Activated naive CD8-positive, alpha-beta T cell treated with anti-CD3 and anti-CD28 coated beads, Interleukin-2, amount 10 ng/mL, durations not matched to agents 7 days and 5 days (primary cell): ENCODE results near the gene KRT20. TPM values are rescaled to one million over a fixed set of nuclear protein-coding genes. Genes with fewer than 3 reads are reported as not detected.
A peak's percentile ranks its signal among the peaks of the same experiment; 100 is the strongest.

Source experiments
- ATAC-seq: fragments of 150-1000 bp; cut with Tn5 transposase; one replicate; pipeline ENCODE4 v1.10.0; 2021; ENCODE audit warnings: low read depth, moderate library complexity
- POLR2A ChIA-PET: fragments of 350-600 bp; sonication (Branson Sonifier 250); formaldehyde crosslinking; loops from one replicate; lab custom pipeline; 2021; ENCODE audit warnings: antibody characterized with exemption; lab: Charles Lee
- DNase-seq: peaks from one replicate; pipeline ENCODE4 v3.0.0; 2021
- H3K27ac Mint-ChIP-seq: one replicate; pipeline ENCODE4 v1.8.0; 2022; ENCODE audit warnings: mild to moderate bottlenecking, mixed read lengths
- H3K27me3 Mint-ChIP-seq: one replicate; pipeline ENCODE4 v1.8.0; 2022; ENCODE audit warnings: mild to moderate bottlenecking, moderate library complexity, mixed read lengths
- H3K36me3 Mint-ChIP-seq: one replicate; pipeline ENCODE4 v1.8.0; 2021; ENCODE audit warnings: mild to moderate bottlenecking, mixed read lengths
- H3K4me1 Mint-ChIP-seq: one replicate; pipeline ENCODE4 v1.8.0; 2021; ENCODE audit warnings: mixed read lengths
- H3K4me3 Mint-ChIP-seq: one replicate; pipeline ENCODE4 v1.8.0; 2022; ENCODE audit warnings: mild to moderate bottlenecking, moderate library complexity, mixed read lengths
- H3K9me3 Mint-ChIP-seq: one replicate; pipeline ENCODE4 v1.8.0; 2021; ENCODE audit warnings: mixed read lengths
- total RNA-seq, 2 experiments: library from RNA; stranded (reverse); gene quantifications; one replicate each; pipeline ENCODE4 v1.2.3, GENCODE V29; 2021

The KRT20 gene
- total RNA-seq, 2 experiments from 2014 or later, result not detected

GRCh38 chr17:40833882-40834281, 51.2 kb downstream of the KRT20 start:
- DNase-seq (no peak), ATAC-seq (no peak)
- H3K9me3 Mint-ChIP-seq, result peaks cover 3% of the 10 kb centered on the region
- H3K36me3 Mint-ChIP-seq, result peaks cover 13% of the 10 kb centered on the region
- H3K4me3 Mint-ChIP-seq, result no peak overlapping the region
- peaks cover 3% of the 10 kb centered on the region for H3K4me1 Mint-ChIP-seq
- H3K27ac Mint-ChIP-seq, result no peak overlapping the region
- POLR2A ChIA-PET, result no interaction called here
- H3K27me3 Mint-ChIP-seq, result no peaks in the 10 kb centered on the region

GRCh38 chr17:40832840-40833239, 52.2 kb downstream of the KRT20 start:
- Mint-ChIP-seq H3K27me3 (no peaks in the 10 kb centered on the region), H3K9me3 (peaks cover 3% of the 10 kb centered on the region), H3K27ac (no peak overlapping the region), H3K36me3 (peaks cover 13% of the 10 kb centered on the region), H3K4me3 (no peak overlapping the region), H3K4me1 (peaks cover 6% of the 10 kb centered on the region)
- DNase-seq, result no peak
- no peak for ATAC-seq
- POLR2A ChIA-PET, result no interaction called here

- H3K9me3 Mint-ChIP-seq, result peaks cover 3% of the 10 kb centered on the region
- H3K36me3 Mint-ChIP-seq, result peaks cover 17% of the 10 kb centered on the region
- DNase-seq (no peak), ATAC-seq (no peak)
- no peaks in the 10 kb centered on the region for H3K27me3 Mint-ChIP-seq
- H3K27ac Mint-ChIP-seq, result no peak overlapping the region
- POLR2A ChIA-PET, result no interaction called here
- peaks cover 15% of the 10 kb centered on the region for H3K4me1 Mint-ChIP-seq
- H3K4me3 Mint-ChIP-seq, result no peak overlapping the region
These were observed 54.8 kb downstream of the KRT20 start for GRCh38 chr17:40830085-40830776.

GRCh38 chr17:40828454-40829044, 56.5 kb downstream of the KRT20 start:
- H3K9me3 Mint-ChIP-seq, result peaks cover 3% of the 10 kb centered on the region
- no peaks in the 10 kb centered on the region for H3K27me3 Mint-ChIP-seq
- H3K4me3 Mint-ChIP-seq, result no peak overlapping the region
- ATAC-seq, result no peak
- H3K27ac Mint-ChIP-seq, result no peak overlapping the region
- no peak for DNase-seq
- POLR2A ChIA-PET, result no interaction called here
- peaks cover 20% of the 10 kb centered on the region for H3K4me1 Mint-ChIP-seq
- H3K36me3 Mint-ChIP-seq, result peaks cover 13% of the 10 kb centered on the region

- peaks cover 13% of the 10 kb centered on the region for H3K36me3 Mint-ChIP-seq
- no peak for DNase-seq
- H3K27me3 Mint-ChIP-seq, result no peaks in the 10 kb centered on the region
- H3K4me3 Mint-ChIP-seq, result peak overlapping the region; percentile 38
- no peak for ATAC-seq
- POLR2A ChIA-PET, result interaction anchor here (0.8 kb wide), 1 partner anchor 9 kb away, joined by 4 read pairs; no protein-coding TSS in a partner anchor
- H3K4me1 Mint-ChIP-seq, result peaks cover 17% of the 10 kb centered on the region
- peaks cover 3% of the 10 kb centered on the region for H3K9me3 Mint-ChIP-seq
- H3K27ac Mint-ChIP-seq, result peak overlapping the region; percentile 15
These were observed 57.1 kb downstream of the KRT20 start for GRCh38 chr17:40827746-40828453.

Other genes starting within 250 kb of the KRT20 start
- 100 to 1,000 TPM; 109 to 117 TPM for gene SMARCE1, start 237.4 kb downstream of the KRT20 start, total RNA-seq
- gene KRT222, start 220.1 kb downstream of the KRT20 start, total RNA-seq, result not detected
- gene KRT24, start 181.5 kb downstream of the KRT20 start, total RNA-seq, result not detected
- gene KRT25, start 129.9 kb downstream of the KRT20 start, total RNA-seq, result not detected
- not detected for gene KRT26, start 113.0 kb downstream of the KRT20 start, total RNA-seq
- gene KRT27, start 102.7 kb downstream of the KRT20 start, total RNA-seq, result not detected
- gene KRT28, start 85.3 kb downstream of the KRT20 start, total RNA-seq, result not detected
- gene KRT10, start 62.6 kb downstream of the KRT20 start, total RNA-seq, result 10 to 100 TPM; 25.7 to 28.6 TPM
- not detected for gene KRT12, start 18.0 kb downstream of the KRT20 start, total RNA-seq
- not detected for gene KRT23, start 52.4 kb upstream of the KRT20 start, total RNA-seq
- gene KRT39, start 81.7 kb upstream of the KRT20 start, total RNA-seq, result not detected
- not detected for gene KRT40, start 99.1 kb upstream of the KRT20 start, total RNA-seq
- gene KRTAP3-3, start 108.9 kb upstream of the KRT20 start, total RNA-seq, result not detected
- not detected for gene KRTAP3-2, start 114.7 kb upstream of the KRT20 start, total RNA-seq
- not detected for gene KRTAP3-1, start 123.9 kb upstream of the KRT20 start, total RNA-seq
- not detected for gene KRTAP1-5, start 142.0 kb upstream of the KRT20 start, total RNA-seq
- gene KRTAP1-4, start 145.0 kb upstream of the KRT20 start, total RNA-seq, result not detected
- gene KRTAP1-3, start 149.6 kb upstream of the KRT20 start, total RNA-seq, result not detected
- not detected for gene KRTAP1-1, start 156.2 kb upstream of the KRT20 start, total RNA-seq
- not detected for gene KRTAP2-1, start 162.1 kb upstream of the KRT20 start, total RNA-seq
- gene KRTAP2-2, start 170.0 kb upstream of the KRT20 start, total RNA-seq, result not detected
- gene KRTAP2-3, start 174.9 kb upstream of the KRT20 start, total RNA-seq, result not detected
- gene KRTAP2-4, start 180.6 kb upstream of the KRT20 start, total RNA-seq, result not detected
- not detected for gene KRTAP4-7, start 198.9 kb upstream of the KRT20 start, total RNA-seq
- gene KRTAP4-8, start 212.9 kb upstream of the KRT20 start, total RNA-seq, result not detected
- gene KRTAP4-16, start 217.0 kb upstream of the KRT20 start, total RNA-seq, result not detected
- not detected for gene KRTAP4-9, start 220.1 kb upstream of the KRT20 start, total RNA-seq
- gene KRTAP4-11, start 233.1 kb upstream of the KRT20 start, total RNA-seq, result not detected
- not detected for gene KRTAP4-12, start 238.9 kb upstream of the KRT20 start, total RNA-seq